HG03139 (cell line): ENCODE data around the gene SLC22A3.

Source experiments
- ATAC-seq: cut with Tn5 transposase; IDR thresholded peaks from one replicate; pipeline ENCODE4 v1.9.1; 2021; ENCODE audit not compliant: unreplicated experiment

SLC22A3 gene

DNA sequence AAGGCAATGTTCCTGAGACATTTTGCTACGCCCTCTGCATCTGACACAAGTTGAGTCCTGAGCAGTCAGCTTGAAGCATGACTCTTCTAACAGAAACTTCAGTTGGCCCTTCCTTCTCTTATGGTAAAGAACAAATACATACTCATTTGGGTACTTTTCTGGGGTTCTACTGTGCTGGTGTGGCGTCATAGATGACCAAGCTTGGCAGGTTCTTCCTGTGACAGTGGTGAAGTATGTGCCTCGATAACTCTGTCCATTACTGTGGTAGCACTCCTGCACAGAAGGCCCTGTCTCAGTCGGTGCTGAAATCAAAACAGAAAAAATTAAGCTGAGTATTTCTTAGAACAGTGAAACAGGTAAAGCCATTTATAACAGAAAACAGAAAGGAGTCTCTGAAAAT lies 152.5 kb downstream of the SLC22A3 start:
- no peak for ATAC-seq
